Left cardiac atrium (tissue), 4 donors: ENCODE data around the gene UGT8. TPM values are rescaled to one million over a fixed set of nuclear protein-coding genes. Genes with fewer than 3 reads are reported as not detected.
"Not testable (repeated sequence)": the region's sequence is repeated elsewhere in the genome, so short reads cannot be mapped to it uniquely, and the experiment has no call there.

Experiments
- ATAC-seq, 2 donors: fragments of 200-7000 bp; cut with Tn5 transposase; one replicate each; pipeline ENCODE4 v1.9.1; 2020; ENCODE audit warnings: mild to moderate bottlenecking in 2 of 2, moderate library complexity in 2 of 2
- DNase-seq: peaks from one replicate; pipeline ENCODE4 v3.0.0-alpha.2; 2020
- intact Hi-C, 2 donors: fragments of 100-400 bp; cut with DNase I; formaldehyde crosslinking; loops; one replicate each; pipeline versions ENCODE4 v1.14.1 to v1.15.1; 2022 to 2023
- total RNA-seq, 2 donors: library from RNA; stranded (reverse); fragmentation: NEBNext Ultra II Directional; extraction: Animal tissue kit (Norgen Biotek cat#: 25700); gene quantifications; one replicate each; pipeline ENCODE4 v1.2.1, GENCODE V29; 2021
- donor health status: DM: no; HTN: yes; CAD: no.
- donor health status: DM: no; HTN: yes; CAD: no; lungs with severe emphysema.
- donor health status: DM: yes; HTN: yes; CAD: no.
- donor health status: Dilated cardiomyopathy.

Gene UGT8
- total RNA-seq, 2 donors from 2014 or later: 0.08 to 0.18 TPM

GRCh38 chr4:114601304-114602052 lies 2.9 kb downstream of the UGT8 start:
- intact Hi-C loops: no loop called here
- no peak for ATAC-seq
- no peak for DNase-seq

- DNase-seq: no peak
- no peak for ATAC-seq
- intact Hi-C loops: no loop called here
These were observed 4.9 kb downstream of the UGT8 start for GRCh38 chr4:114603497-114603896.

DNA sequence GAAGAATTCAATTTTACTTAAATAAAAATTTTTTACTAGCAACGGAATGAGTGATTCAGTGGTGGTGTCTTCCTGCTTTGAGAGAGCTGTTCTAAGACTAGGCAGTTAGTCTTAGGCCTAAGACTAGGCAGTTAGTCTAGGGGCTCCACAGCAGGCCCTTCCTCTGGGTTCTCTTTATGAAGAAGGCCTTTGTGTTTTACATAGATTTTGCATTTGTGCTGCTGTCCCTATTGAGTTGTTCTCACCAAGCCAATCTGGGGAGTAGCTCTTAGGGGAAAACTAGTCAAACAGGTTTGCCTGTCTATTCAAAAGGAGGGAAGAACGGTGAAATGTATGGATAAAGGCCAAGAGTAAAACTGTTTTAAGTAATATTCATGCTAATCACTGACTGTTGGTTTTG lies 7.6 kb downstream of the UGT8 start:
- ATAC-seq (no peak), DNase-seq (no peak)
- intact Hi-C loops: no loop called here

GRCh38 chr4:114607056-114607455 lies 8.4 kb downstream of the UGT8 start:
- intact Hi-C loops: no loop called here
- ATAC-seq (no peak), DNase-seq (no peak)

DNA sequence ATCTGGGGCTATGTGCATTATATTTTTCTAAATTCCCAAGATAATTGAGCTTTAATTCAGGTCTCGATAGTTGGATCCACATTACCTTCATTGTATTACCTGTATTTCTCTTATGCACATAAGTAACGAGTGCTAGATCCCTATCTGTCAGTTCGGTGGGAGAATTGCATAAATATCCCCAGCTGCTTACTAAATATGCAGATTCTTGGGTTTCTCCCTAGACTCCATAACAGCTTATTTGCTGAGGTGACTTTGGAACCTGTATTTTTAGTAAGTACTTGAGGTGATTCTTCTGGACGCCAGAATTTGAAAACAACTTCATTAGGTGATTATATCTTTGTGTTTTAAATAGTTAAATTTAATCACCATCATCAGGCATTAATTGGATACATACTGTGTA lies 15.0 kb downstream of the UGT8 start:
- ATAC-seq: no peak
- intact Hi-C loops: no loop called here
- no peak for DNase-seq

- DNase-seq (no peak), ATAC-seq (no peak)
- intact Hi-C loops: no loop called here
These were observed 16.8 kb downstream of the UGT8 start for GRCh38 chr4:114615435-114615834.

GRCh38 chr4:114616036-114616435 lies 17.4 kb downstream of the UGT8 start:
- ATAC-seq, intact Hi-C loops, DNase-seq: not testable (repeated sequence)

GRCh38 chr4:114626196-114626595 lies 27.6 kb downstream of the UGT8 start:
- DNase-seq: no peak
- intact Hi-C loops: no loop called here
- ATAC-seq: no peak

- ATAC-seq: no peak
- DNase-seq: no peak
- intact Hi-C loops: no loop called here
These were observed 37.8 kb downstream of the UGT8 start for GRCh38 chr4:114636192-114636935.

GRCh38 chr4:114642173-114642780 lies 43.7 kb downstream of the UGT8 start:
- intact Hi-C loops: no loop called here
- DNase-seq (no peak), ATAC-seq (no peak)

DNA sequence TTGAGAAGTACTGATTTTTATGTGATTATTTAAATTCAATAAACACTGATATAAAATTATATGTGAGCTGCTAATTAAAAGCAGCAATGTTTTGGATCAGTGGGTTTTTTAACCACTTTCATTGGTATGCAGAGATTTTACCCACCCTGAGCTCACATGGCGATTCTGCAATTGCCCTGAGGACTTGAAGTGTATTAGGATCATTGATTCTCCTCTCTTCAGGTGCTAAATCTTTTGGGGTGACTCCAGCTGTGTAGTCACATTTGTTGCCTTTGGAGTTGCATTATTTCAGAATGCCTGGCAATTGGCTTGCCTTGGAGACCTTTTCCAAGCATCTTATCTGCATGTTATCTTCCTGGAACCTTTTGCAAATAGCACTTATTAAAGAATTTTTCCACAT lies 51.3 kb downstream of the UGT8 start:
- intact Hi-C loops: loop anchor here in 1 of 2 donors (2.0 kb wide), 1 partner anchor 59 kb away; no protein-coding TSS in a partner anchor
- DNase-seq (no peak), ATAC-seq (no peak)

DNA sequence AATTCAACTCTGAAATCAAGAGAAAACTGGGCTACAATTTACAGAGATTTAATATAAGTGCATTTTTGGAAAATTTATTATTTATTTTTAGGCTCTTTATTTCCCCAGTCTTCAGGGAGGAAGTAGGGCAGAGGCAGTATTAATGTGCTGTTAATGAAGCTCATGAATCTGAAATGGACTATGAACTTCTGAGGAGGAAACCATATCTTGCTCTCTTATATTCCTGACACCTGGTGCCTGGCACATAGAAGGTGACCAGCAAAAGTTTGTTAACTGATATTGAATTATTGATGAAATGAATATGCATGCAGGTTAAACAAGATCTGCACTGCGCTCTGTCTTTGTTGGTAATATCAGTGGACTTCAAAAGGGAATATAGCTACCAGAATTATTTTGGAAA lies 55.1 kb downstream of the UGT8 start:
- intact Hi-C loops: no loop called here
- ATAC-seq (no peak), DNase-seq (no peak)

GRCh38 chr4:114654592-114654991 lies 56.0 kb downstream of the UGT8 start:
- no peak for ATAC-seq
- DNase-seq: no peak
- intact Hi-C loops: no loop called here

DNA sequence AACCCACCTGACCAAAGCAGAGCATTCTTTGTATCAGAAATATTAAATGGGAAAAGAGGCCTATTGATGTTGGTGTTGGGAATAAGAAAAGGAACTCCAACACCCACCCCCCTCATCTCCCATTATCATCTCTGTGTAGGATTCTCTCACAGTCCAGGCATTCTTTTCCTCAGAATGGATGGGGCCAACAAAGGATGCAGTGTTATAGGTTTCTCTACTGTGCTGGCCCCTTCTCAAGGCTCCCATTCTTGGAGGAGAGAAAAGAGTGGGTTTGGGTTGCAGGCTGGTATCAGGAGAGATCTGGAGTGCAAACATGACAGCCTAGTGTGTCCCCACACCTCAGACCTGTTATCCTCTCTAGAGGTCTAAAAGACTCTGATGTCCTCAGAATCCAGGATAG lies 59.6 kb downstream of the UGT8 start:
- ATAC-seq (no peak), DNase-seq (no peak)
- intact Hi-C loops: loop anchor here in 1 of 2 donors (5.0 kb wide), 1 partner anchor 271 kb away; no protein-coding TSS in a partner anchor

DNA sequence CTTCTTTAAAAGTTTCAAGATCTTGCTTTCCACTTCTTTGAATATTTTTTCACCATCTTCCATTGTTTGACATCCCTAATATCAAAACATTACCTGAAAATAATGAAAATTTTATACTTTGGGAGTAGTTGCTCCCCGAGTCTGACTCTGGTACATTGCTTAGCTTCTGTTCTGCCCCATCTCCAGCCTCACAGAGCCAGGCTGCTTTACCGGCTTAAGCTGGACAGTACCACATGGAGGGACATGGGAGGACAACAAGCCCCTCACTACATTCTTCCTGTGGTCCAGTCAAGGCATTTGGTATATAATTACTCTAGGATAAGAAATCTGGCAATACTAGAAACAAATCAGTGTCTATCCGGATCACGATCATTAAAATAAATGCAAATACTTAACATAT lies 60.2 kb downstream of the UGT8 start:
- ATAC-seq: no peak
- DNase-seq: no peak
- intact Hi-C loops: loop anchor here in 1 of 2 donors (5.0 kb wide), 1 partner anchor 271 kb away; no protein-coding TSS in a partner anchor

DNA sequence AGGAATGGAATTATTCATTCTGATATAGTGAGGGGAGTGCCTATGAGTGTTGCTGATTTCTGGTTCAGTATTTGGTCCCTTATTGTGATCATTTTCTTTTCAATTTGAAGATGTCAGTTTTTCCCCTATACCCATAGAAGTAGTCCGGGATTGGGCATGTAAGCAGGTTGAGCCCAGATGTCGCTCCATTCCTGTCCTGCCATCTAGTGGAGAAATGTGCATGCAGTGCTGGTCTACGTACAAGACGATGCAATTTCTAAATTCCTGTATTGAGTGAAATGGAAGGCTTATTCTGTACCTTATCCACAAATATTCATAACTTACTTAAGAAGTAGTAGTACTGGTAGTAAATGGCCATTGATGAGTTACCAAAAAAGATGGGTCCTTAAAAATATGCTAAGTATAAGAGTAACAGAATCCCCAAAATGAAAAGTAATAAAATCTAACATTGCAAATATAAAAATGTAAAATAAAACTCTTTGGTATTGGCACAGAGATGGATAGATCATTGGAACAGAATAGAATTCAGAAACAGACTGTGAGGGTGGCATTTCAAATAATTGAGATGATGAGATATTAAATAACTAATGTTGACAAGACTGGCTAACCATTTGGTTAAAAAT lies 60.9 kb downstream of the UGT8 start:
- DNase-seq (peak; percentile 26), ATAC-seq (peak; percentile 81 to 86)
- intact Hi-C loops: loop anchor here (5.0 to 10.0 kb wide), 2 partner anchors 272 to 275 kb away; no protein-coding TSS in a partner anchor

DNA sequence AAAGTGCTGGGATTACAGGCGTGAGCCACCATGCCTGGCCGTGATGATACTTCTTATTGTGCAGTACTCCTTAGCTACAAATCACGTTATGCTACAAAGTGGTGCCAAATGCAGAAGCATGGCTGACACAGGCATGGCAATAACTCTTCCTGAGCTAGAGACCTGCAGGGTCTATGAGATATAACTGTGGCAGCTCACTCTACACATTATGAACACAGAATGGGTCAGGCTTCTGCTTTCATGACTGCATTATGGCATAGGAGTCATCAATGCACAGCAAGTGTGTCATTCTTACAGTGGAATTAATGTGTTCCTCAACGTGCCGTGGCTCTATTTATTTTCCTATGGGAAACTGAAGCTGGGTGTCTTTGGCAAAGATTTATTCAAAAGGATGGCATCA lies 64.5 kb downstream of the UGT8 start:
- ATAC-seq: no peak
- intact Hi-C loops: loop anchor here in 1 of 2 donors (10.0 kb wide), 1 partner anchor 278 kb away; no protein-coding TSS in a partner anchor

DNA sequence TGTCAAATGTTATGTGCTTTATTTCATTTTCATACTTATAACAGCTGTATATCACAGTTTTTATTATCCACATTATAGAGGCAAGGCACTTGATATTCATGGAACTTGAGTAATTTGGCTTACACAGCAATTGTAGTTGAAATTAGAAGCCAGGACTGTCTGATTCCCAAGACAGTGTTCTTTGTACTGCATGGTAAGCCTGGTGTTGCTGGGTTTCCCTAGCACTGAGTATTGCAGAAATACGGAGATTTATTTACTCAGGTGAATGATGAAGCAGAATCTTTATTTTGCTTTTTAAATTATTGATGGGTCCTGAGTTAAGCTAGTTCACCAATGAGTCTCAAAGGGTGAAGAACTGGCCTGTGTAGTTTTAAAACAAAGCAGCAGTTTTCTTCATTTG lies 70.0 kb downstream of the UGT8 start:
- DNase-seq (no peak), ATAC-seq (no peak)
- intact Hi-C loops: loop anchor here in 1 of 2 donors (10.0 kb wide), 1 partner anchor 284 kb away; no protein-coding TSS in a partner anchor

More for the DNA sequence above, 64.5 kb downstream of the UGT8 start:
- DNase-seq: no peak

- DNase-seq, ATAC-seq, intact Hi-C loops: not testable (repeated sequence)
These were observed 72.1 kb downstream of the UGT8 start for GRCh38 chr4:114670733-114671132.
